WERI-Rb-1 (cell line): ENCODE measurements around the gene MAP1B.

Experiments used
- DNase-seq: peaks from one replicate; pipeline ENCODE4 v3.0.0-alpha.2; 2020
- H3K27ac ChIP-seq: fragments of 250-450 bp; sonication (Bioruptor Pico); 2 replicates; pipeline ENCODE4 v1.5.1; 2020; ENCODE audit warnings: mild to moderate bottlenecking, moderate library complexity
- H3K27me3 ChIP-seq: fragments of 250-450 bp; sonication (Bioruptor Pico); 2 replicates; pipeline ENCODE4 v1.5.1; 2021; ENCODE audit warnings: mild to moderate bottlenecking, low read depth, moderate library complexity; ENCODE audit not compliant: insufficient read depth, severe bottlenecking
- H3K36me3 ChIP-seq: fragments of 250-450 bp; sonication (Bioruptor Pico); 2 replicates; pipeline ENCODE4 v1.5.1; 2020; ENCODE audit warnings: mild to moderate bottlenecking, moderate library complexity
- H3K4me3 ChIP-seq: 2 replicates; pipeline ENCODE4 v1.5.1; 2011; ENCODE audit warnings: low read depth, mild to moderate bottlenecking, control low read depth, low read length
- H3K9me3 ChIP-seq: fragments of 250-450 bp; sonication (Bioruptor Pico); 2 replicates; pipeline ENCODE4 v1.5.1; 2021; ENCODE audit warnings: mild to moderate bottlenecking, moderate library complexity; ENCODE audit not compliant: severe bottlenecking
- CTCF ChIP-seq: IDR thresholded peaks from 2 replicates; pipeline ENCODE4 v1.5.1; 2011; ENCODE audit warnings: low read depth, mild to moderate bottlenecking, control low read depth, inconsistent platforms, low read length

The MAP1B gene

GRCh38 chr5:72206160-72206559 lies 98.9 kb downstream of the MAP1B start:
- TF ChIP-seq CTCF: no peak
- no peak for DNase-seq
- no peak overlapping the region for H3K27ac ChIP-seq
- H3K36me3 ChIP-seq: peaks cover 77% of the 10 kb centered on the region
- no peaks in the 10 kb centered on the region for H3K27me3 ChIP-seq
- H3K4me3 ChIP-seq: no peak overlapping the region
- no peaks in the 10 kb centered on the region for H3K9me3 ChIP-seq

- peaks cover 68% of the 10 kb centered on the region for H3K36me3 ChIP-seq
Observed at GRCh38 chr5:72206994-72207393, 99.7 kb downstream of the MAP1B start.

GRCh38 chr5:72208324-72208926 lies 101.2 kb downstream of the MAP1B start:
- no peak overlapping the region for H3K4me3 ChIP-seq
- peaks cover 3% of the 10 kb centered on the region for H3K9me3 ChIP-seq
- H3K27ac ChIP-seq: no peak overlapping the region
- peaks cover 57% of the 10 kb centered on the region for H3K36me3 ChIP-seq
- DNase-seq: no peak
- TF ChIP-seq CTCF: no peak
- H3K27me3 ChIP-seq: no peaks in the 10 kb centered on the region

More at GRCh38 chr5:72206994-72207393, 99.7 kb downstream of the MAP1B start:
- no peak for DNase-seq
- no peaks in the 10 kb centered on the region for H3K27me3 ChIP-seq
- no peak for TF ChIP-seq CTCF
- no peak overlapping the region for H3K4me3 ChIP-seq
- no peak overlapping the region for H3K27ac ChIP-seq
- H3K9me3 ChIP-seq: no peaks in the 10 kb centered on the region

- peaks cover 47% of the 10 kb centered on the region for H3K36me3 ChIP-seq
- H3K9me3 ChIP-seq: peaks cover 3% of the 10 kb centered on the region
- H3K27ac ChIP-seq: no peak overlapping the region; the same call in 1 of the 2 replicates
- H3K27me3 ChIP-seq: no peaks in the 10 kb centered on the region
- no peak for TF ChIP-seq CTCF
- H3K4me3 ChIP-seq: no peak overlapping the region
- no peak for DNase-seq
Observed at GRCh38 chr5:72209147-72210115, 102.2 kb downstream of the MAP1B start.

GRCh38 chr5:72210888-72211678 lies 103.8 kb downstream of the MAP1B start:
- Histone ChIP-seq H3K36me3 (peaks cover 30% of the 10 kb centered on the region), H3K9me3 (peaks cover 3% of the 10 kb centered on the region), H3K4me3 (no peak overlapping the region), H3K27me3 (no peaks in the 10 kb centered on the region), H3K27ac (0 out of 2 replicates have a peak overlapping the region, but pooled peaks have one; percentile 23)
- TF ChIP-seq CTCF: no peak
- no peak for DNase-seq
